CD14-positive monocyte (primary cell): Measurements from ENCODE around the gene ALKBH6. TPM values are rescaled to one million over a fixed set of nuclear protein-coding genes. Genes with fewer than 3 reads are reported as not detected.

ENCODE experiments used
- DNase-seq, 3 donors: peaks; one replicate each; pipeline ENCODE4 v3.0.0-alpha.2; 2011 to 2022
- H2AFZ ChIP-seq: 2 replicates; pipeline ENCODE4 v1.6.0; 2012; ENCODE audit warnings: mild to moderate bottlenecking, low read depth, low read length, inconsistent platforms; ENCODE audit not compliant: insufficient read depth, poor library complexity, severe bottlenecking
- H3K27ac ChIP-seq, 2 donors: 1 replicate in 1 of 2; 2 replicates in 1 of 2; pipeline ENCODE4 v1.5.1; 2012 to 2013; ENCODE audit warnings: low read length in 2 of 2, control low read depth in 1 of 2, inconsistent platforms in 1 of 2, low read depth in 1 of 2, mild to moderate bottlenecking in 1 of 2
- H3K27me3 ChIP-seq, 2 donors: one replicate each; pipeline versions ENCODE4 v1.6.0 to v1.6.1; 2011 to 2013; ENCODE audit warnings: low read length in 2 of 2; ENCODE audit not compliant: control insufficient read depth in 2 of 2, insufficient read depth in 2 of 2
- H3K36me3 ChIP-seq, 2 donors: replicated peaks in 1 of 2; 1 replicate in 1 of 2; 2 replicates in 1 of 2; pipeline versions ENCODE4 v1.5.1 to v1.6.1; 2012 to 2013; ENCODE audit warnings: low read length in 2 of 2, control low read depth in 1 of 2, inconsistent platforms in 1 of 2, mild to moderate bottlenecking in 1 of 2; ENCODE audit not compliant: insufficient read depth in 2 of 2, control insufficient read depth in 1 of 2
- H3K4me1 ChIP-seq, 2 donors: 1 replicate in 1 of 2; 2 replicates in 1 of 2; pipeline versions ENCODE4 v1.5.1 to v1.6.1; 2012 to 2013; ENCODE audit warnings: low read length in 2 of 2, control low read depth in 1 of 2, inconsistent platforms in 1 of 2, mild to moderate bottlenecking in 1 of 2, moderate library complexity in 1 of 2; ENCODE audit not compliant: insufficient read depth in 2 of 2, control insufficient read depth in 1 of 2
- H3K4me2 ChIP-seq: replicated peaks from 2 replicates; pipeline ENCODE3; 2012; ENCODE audit warnings: low read length, moderate library complexity, mild to moderate bottlenecking; ENCODE audit not compliant: poor library complexity, severe bottlenecking; ENCODE audit errors: extremely low read depth
- H3K4me3 ChIP-seq, 3 experiments: fragments of 200-600 bp in 1 of 3; sonication (generic) in 1 of 3; replicated peaks in 1 of 3; 1 replicate in 2 of 3; 2 replicates in 1 of 3; pipeline ENCODE4 v1.5.1; 2011 to 2013; ENCODE audit warnings: low read length in 3 of 3, mild to moderate bottlenecking in 3 of 3, control low read depth in 2 of 3, low read depth in 2 of 3, inconsistent platforms in 1 of 3, moderate library complexity in 1 of 3
- H3K79me2 ChIP-seq: 2 replicates; pipeline ENCODE4 v1.6.0; 2012; ENCODE audit warnings: mild to moderate bottlenecking, control low read depth, inconsistent platforms, low read length, moderate library complexity; ENCODE audit not compliant: insufficient read depth
- H3K9ac ChIP-seq: 2 replicates; pipeline ENCODE4 v1.6.0; 2017; ENCODE audit warnings: low read length, mild to moderate bottlenecking; ENCODE audit not compliant: insufficient read depth, poor library complexity, severe bottlenecking
- H3K9me3 ChIP-seq, 2 donors: replicated peaks in 1 of 2; 1 replicate in 1 of 2; 2 replicates in 1 of 2; pipeline versions ENCODE4 v1.5.1 to v1.6.1; 2012 to 2013; ENCODE audit warnings: low read length in 2 of 2, control low read depth in 1 of 2; ENCODE audit not compliant: control insufficient read depth in 1 of 2, insufficient read depth in 1 of 2
- H4K20me1 ChIP-seq: 2 replicates; pipeline ENCODE4 v1.6.0; 2012; ENCODE audit warnings: mild to moderate bottlenecking, low read length, control low read depth, moderate library complexity; ENCODE audit not compliant: insufficient read depth
- H3K27ac Mint-ChIP-seq, 7 donors: one replicate each; pipeline ENCODE4 v1.8.0; 2020; ENCODE audit warnings: mild to moderate bottlenecking in 7 of 7, mixed read lengths in 7 of 7, moderate library complexity in 6 of 7, inconsistent platforms in 2 of 7
- H3K27me3 Mint-ChIP-seq, 3 donors: one replicate each; pipeline ENCODE4 v1.8.0; 2021 to 2022; ENCODE audit warnings: low read depth in 3 of 3, mild to moderate bottlenecking in 3 of 3, mixed read lengths in 3 of 3, moderate library complexity in 3 of 3, inconsistent platforms in 1 of 3
- H3K36me3 Mint-ChIP-seq, 2 donors: one replicate each; pipeline ENCODE4 v1.8.0; 2020; ENCODE audit warnings: mixed read lengths in 2 of 2, inconsistent platforms in 1 of 2, mild to moderate bottlenecking in 1 of 2
- H3K4me1 Mint-ChIP-seq: one replicate; pipeline ENCODE4 v1.8.0; 2020; ENCODE audit warnings: mild to moderate bottlenecking, mixed read lengths
- H3K4me3 Mint-ChIP-seq, 2 donors: one replicate each; pipeline ENCODE4 v1.8.0; 2020; ENCODE audit warnings: mild to moderate bottlenecking in 2 of 2, mixed read lengths in 2 of 2, moderate library complexity in 1 of 2
- H3K9me3 Mint-ChIP-seq, 7 donors: one replicate each; pipeline ENCODE4 v1.8.0; 2020 to 2022; ENCODE audit warnings: mixed read lengths in 7 of 7, mild to moderate bottlenecking in 6 of 7, moderate library complexity in 6 of 7, inconsistent platforms in 2 of 7
- CTCF ChIP-seq: fragments of 200-600 bp; IDR thresholded peaks from one replicate; pipeline ENCODE4 v1.8.0; 2022; ENCODE audit warnings: antibody characterized with exemption, mild to moderate bottlenecking
- WGBS: methylation state at CpG from one replicate; pipeline ENCODE4 v1.1.5; 2013; ENCODE audit warnings: missing lambda C conversion rate; ENCODE audit not compliant: insufficient coverage; 5-methylcytosine and 5-hydroxymethylcytosine counted together
- intact Hi-C, 2 donors: fragments of 100-400 bp; cut with micrococcal nuclease; formaldehyde crosslinking; loops; one replicate each; pipeline versions ENCODE4 v1.15.0 to v1.15.1; 2023
- polyA plus RNA-seq, 3 donors: library from polyadenylated mRNA; depleted of rRNA in 1 of 3; unstranded in 2 of 3; stranded (reverse) in 1 of 3; fragments of 300-500 nt in 2 of 3; fragments of >200 nt in 1 of 3; fragmentation: Illumina TruSeq in 2 of 3; gene quantifications; 1 replicate in 2 of 3; 2 replicates in 1 of 3; pipeline ENCODE4 v1.2.3, GENCODE V29; 2012 to 2021

ALKBH6 gene
- polyA plus RNA-seq, 3 donors, result 13.1 to 29.3 (median 16.1) TPM

- H3K27ac Mint-ChIP-seq, result no peak overlapping the region
- Histone ChIP-seq H3K36me3 (peaks cover 11 to 24% of the 10 kb centered on the region in 2 donors), H3K4me3 (no peak overlapping the region), H3K27me3 (no peaks in the 10 kb centered on the region), H3K4me2 (no peak overlapping the region), H3K4me1 (no peaks in the 10 kb centered on the region), H3K9ac (no peak overlapping the region), H4K20me1 (peaks cover 13% of the 10 kb centered on the region), H3K9me3 (no peaks in the 10 kb centered on the region), H3K79me2 (peaks cover 10% of the 10 kb centered on the region), H2AFZ (no peak overlapping the region), H3K27ac (no peak overlapping the region)
- no CpG with 5 or more reads among the region's 4 CpGs for WGBS
- H3K27me3 Mint-ChIP-seq, result peaks cover 2 to 3% (median 2%) of the 10 kb centered on the region in 3 donors
- DNase-seq, result no peak
- no peak for TF ChIP-seq CTCF
- H3K36me3 Mint-ChIP-seq, result peaks cover 6 to 22% of the 10 kb centered on the region in 2 donors
- intact Hi-C loops, result no loop called here
- H3K4me1 Mint-ChIP-seq, result peaks cover 2% of the 10 kb centered on the region
- H3K4me3 Mint-ChIP-seq, result no peak overlapping the region
- H3K9me3 Mint-ChIP-seq, result peaks cover 0 to 4% (median 0%) of the 10 kb centered on the region in 7 donors
Measured at GRCh38 chr19:36003284-36003683, 10.7 kb downstream of the ALKBH6 start.

GRCh38 chr19:36001605-36002004 is 12.4 kb downstream of the ALKBH6 start:
- intact Hi-C loops, result no loop called here
- WGBS, result 96% methylated on average over 3 of the region's 3 CpGs

More at GRCh38 chr19:36001605-36002004, 12.4 kb downstream of the ALKBH6 start:
- no peak overlapping the region for H3K9ac ChIP-seq
- peaks cover 18% of the 10 kb centered on the region for H3K79me2 ChIP-seq
- H3K4me1 ChIP-seq, result peaks cover 1 to 2% of the 10 kb centered on the region in 2 donors
- Mint-ChIP-seq H3K27ac (peak overlapping the region in 1 of 7 donors; percentile 46), H3K27me3 (peaks cover 0 to 3% (median 2%) of the 10 kb centered on the region in 3 donors), H3K9me3 (peaks cover 0 to 4% (median 0%) of the 10 kb centered on the region in 7 donors), H3K4me3 (no peak overlapping the region), H3K36me3 (peaks cover 13 to 30% of the 10 kb centered on the region in 2 donors), H3K4me1 (peaks cover 11% of the 10 kb centered on the region)
- H3K27me3 ChIP-seq, result no peaks in the 10 kb centered on the region
- DNase-seq, result no peak
- H2AFZ ChIP-seq, result no peak overlapping the region
- H3K36me3 ChIP-seq, result peaks cover 11 to 30% of the 10 kb centered on the region in 2 donors
- H3K27ac ChIP-seq, result no peak overlapping the region
- no peak overlapping the region for H3K4me2 ChIP-seq
- no peak for TF ChIP-seq CTCF
- H3K9me3 ChIP-seq, result no peaks in the 10 kb centered on the region
- H4K20me1 ChIP-seq, result peaks cover 19% of the 10 kb centered on the region
- no peak overlapping the region for H3K4me3 ChIP-seq
